ENCODE measurements around the gene MS4A15. TPM values are rescaled to one million over a fixed set of nuclear protein-coding genes. Genes with fewer than 3 reads are reported as not detected.
"Not testable (repeated sequence)": the region's sequence is repeated elsewhere in the genome, so short reads cannot be mapped to it uniquely, and the experiment has no call there.

Gene MS4A15
- total RNA-seq, 1 donor from 2014 or later, result not detected

GRCh38 chr11:60754887-60755286 lies 1.8 kb upstream of the MS4A15 start:
- TF ChIP-seq, protein P1, sequence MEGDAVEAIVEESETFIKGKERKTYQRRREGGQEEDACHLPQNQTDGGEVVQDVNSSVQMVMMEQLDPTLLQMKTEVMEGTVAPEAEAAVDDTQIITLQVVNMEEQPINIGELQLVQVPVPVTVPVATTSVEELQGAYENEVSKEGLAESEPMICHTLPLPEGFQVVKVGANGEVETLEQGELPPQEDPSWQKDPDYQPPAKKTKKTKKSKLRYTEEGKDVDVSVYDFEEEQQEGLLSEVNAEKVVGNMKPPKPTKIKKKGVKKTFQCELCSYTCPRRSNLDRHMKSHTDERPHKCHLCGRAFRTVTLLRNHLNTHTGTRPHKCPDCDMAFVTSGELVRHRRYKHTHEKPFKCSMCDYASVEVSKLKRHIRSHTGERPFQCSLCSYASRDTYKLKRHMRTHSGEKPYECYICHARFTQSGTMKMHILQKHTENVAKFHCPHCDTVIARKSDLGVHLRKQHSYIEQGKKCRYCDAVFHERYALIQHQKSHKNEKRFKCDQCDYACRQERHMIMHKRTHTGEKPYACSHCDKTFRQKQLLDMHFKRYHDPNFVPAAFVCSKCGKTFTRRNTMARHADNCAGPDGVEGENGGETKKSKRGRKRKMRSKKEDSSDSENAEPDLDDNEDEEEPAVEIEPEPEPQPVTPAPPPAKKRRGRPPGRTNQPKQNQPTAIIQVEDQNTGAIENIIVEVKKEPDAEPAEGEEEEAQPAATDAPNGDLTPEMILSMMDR (IDR thresholded peaks at IDR 0.05; ENCODE audit: insufficient read depth, low read length, severe bottlenecking), result no peak
- DNase-seq (ENCODE audit: low read depth) (no peak), FAIRE-seq (no peak)
- no peak overlapping the region for H3K4me3 ChIP-seq (ENCODE audit: low read depth, low read length)
- no peaks in the 10 kb centered on the region for H3K36me3 ChIP-seq (ENCODE audit: control insufficient read depth, insufficient read depth, low read length)
- H3K27me3 ChIP-seq (ENCODE audit: control insufficient read depth, insufficient read depth, low read length), result no peaks in the 10 kb centered on the region

GRCh38 chr11:60757231-60757800 lies 649 bp downstream of the MS4A15 start:
- DNase-seq (ENCODE audit: low read depth), result no peak
- no peaks in the 10 kb centered on the region for H3K27me3 ChIP-seq (ENCODE audit: control insufficient read depth, insufficient read depth, low read length)

GRCh38 chr11:60758671-60759070 lies 2.0 kb downstream of the MS4A15 start:
- H3K36me3 ChIP-seq (ENCODE audit: control insufficient read depth, insufficient read depth, low read length); H3K27me3 ChIP-seq (ENCODE audit: control insufficient read depth, insufficient read depth, low read length); FAIRE-seq; H3K4me3 ChIP-seq (ENCODE audit: low read depth, low read length); DNase-seq (ENCODE audit: low read depth): not testable (repeated sequence)

More at GRCh38 chr11:60757231-60757800, 649 bp downstream of the MS4A15 start:
- no peak for FAIRE-seq
- H3K4me3 ChIP-seq (ENCODE audit: low read depth, low read length), result no peak overlapping the region
- H3K36me3 ChIP-seq (ENCODE audit: control insufficient read depth, insufficient read depth, low read length), result no peaks in the 10 kb centered on the region
- TF ChIP-seq, protein P1 (IDR thresholded peaks at IDR 0.05; ENCODE audit: insufficient read depth, low read length, severe bottlenecking), result no peak

- FAIRE-seq, result not testable (repeated sequence)
Measured at GRCh38 chr11:60759438-60760225, 3.0 kb downstream of the MS4A15 start.

DNA sequence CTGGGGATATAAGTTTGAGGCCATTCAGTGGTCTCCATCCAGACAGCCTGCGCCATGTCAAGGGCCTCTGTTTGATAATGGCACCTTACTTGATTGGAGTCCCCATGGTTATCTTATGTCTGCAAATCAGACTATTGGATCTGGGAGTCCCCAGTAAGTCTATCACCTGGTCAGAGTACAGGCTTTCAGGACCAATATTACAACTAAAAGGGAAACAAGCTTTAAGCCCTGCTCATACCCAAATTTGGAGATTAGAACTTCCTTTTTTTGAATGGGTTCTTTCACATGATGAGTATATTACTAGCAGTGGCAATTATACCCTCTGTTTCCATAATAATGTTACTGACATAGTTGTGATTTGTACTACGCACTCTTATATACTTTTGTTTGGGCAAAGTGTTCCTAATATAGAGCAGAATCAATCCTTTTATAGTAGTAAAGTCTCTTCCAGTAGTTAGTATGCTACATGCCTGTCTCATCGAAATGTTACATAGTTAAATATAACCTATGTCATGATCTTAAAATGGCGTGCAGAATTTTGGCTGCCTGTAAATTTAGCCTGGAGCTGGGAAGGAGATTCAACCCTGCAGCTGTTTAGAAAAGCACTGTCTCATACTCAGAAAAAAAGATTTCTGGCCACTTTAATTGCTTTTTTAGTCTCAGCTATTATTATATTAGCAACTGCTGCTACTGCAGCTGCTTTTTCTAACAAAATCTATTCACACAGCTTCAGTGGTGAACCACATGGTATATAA lies 4.9 kb downstream of the MS4A15 start:
- no peaks in the 10 kb centered on the region for H3K36me3 ChIP-seq (ENCODE audit: control insufficient read depth, insufficient read depth, low read length)
- no peak for DNase-seq (ENCODE audit: low read depth)
- no peak for FAIRE-seq
- no peak overlapping the region for H3K4me3 ChIP-seq (ENCODE audit: low read depth, low read length)
- H3K27me3 ChIP-seq (ENCODE audit: control insufficient read depth, insufficient read depth, low read length), result no peaks in the 10 kb centered on the region
- TF ChIP-seq, protein P1 (IDR thresholded peaks at IDR 0.05; ENCODE audit: insufficient read depth, low read length, severe bottlenecking), result no peak

More at GRCh38 chr11:60759438-60760225, 3.0 kb downstream of the MS4A15 start:
- not testable (repeated sequence) for H3K27me3 ChIP-seq (ENCODE audit: control insufficient read depth, insufficient read depth, low read length); H3K36me3 ChIP-seq (ENCODE audit: control insufficient read depth, insufficient read depth, low read length); DNase-seq (ENCODE audit: low read depth); H3K4me3 ChIP-seq (ENCODE audit: low read depth, low read length)

- Histone ChIP-seq H3K36me3 (ENCODE audit: control insufficient read depth, insufficient read depth, low read length) (no peaks in the 10 kb centered on the region), H3K27me3 (ENCODE audit: control insufficient read depth, insufficient read depth, low read length) (no peaks in the 10 kb centered on the region), H3K4me3 (ENCODE audit: low read depth, low read length) (no peak overlapping the region)
- TF ChIP-seq, protein P1 (IDR thresholded peaks at IDR 0.05; ENCODE audit: insufficient read depth, low read length, severe bottlenecking), result peak; percentile 40
- FAIRE-seq (no peak), DNase-seq (ENCODE audit: low read depth) (no peak)
Measured at GRCh38 chr11:60762851-60763691, 6.4 kb downstream of the MS4A15 start.

All from bronchial epithelial cell (primary cell).